ENCODE results near the gene CACNA1B.
"Not testable (repeated sequence)": the region's sequence is repeated elsewhere in the genome, so short reads cannot be mapped to it uniquely, and the experiment has no call there.

The CACNA1B gene

GRCh38 chr9:137866226-137867141 lies 11.1 kb upstream of the CACNA1B start:
- no peak for DNase-seq

- no peak for DNase-seq
Observed at GRCh38 chr9:137870432-137870831, 7.2 kb upstream of the CACNA1B start.

- DNase-seq, result no peak
Observed at GRCh38 chr9:137872296-137872695, 5.3 kb upstream of the CACNA1B start.

GRCh38 chr9:137873408-137873807 lies 4.2 kb upstream of the CACNA1B start:
- DNase-seq, result no peak

GRCh38 chr9:137873858-137874362 lies 3.7 kb upstream of the CACNA1B start:
- no peak for DNase-seq

- DNase-seq, result no peak
Observed at GRCh38 chr9:137875354-137875753, 2.2 kb upstream of the CACNA1B start.

GRCh38 chr9:137875846-137876245 lies 1.7 kb upstream of the CACNA1B start:
- no peak for DNase-seq

- no peak for DNase-seq
Observed at GRCh38 chr9:137876269-137876668, 1.3 kb upstream of the CACNA1B start.

- no peak for DNase-seq
Observed at GRCh38 chr9:137876781-137877386, 698 bp upstream of the CACNA1B start.

GRCh38 chr9:137878146-137878941 lies 762 bp downstream of the CACNA1B start:
- DNase-seq, result peak; percentile 24

- no peak for DNase-seq
Observed at GRCh38 chr9:137879052-137879451, 1.5 kb downstream of the CACNA1B start.

- no peak for DNase-seq
Observed at GRCh38 chr9:137879566-137880150, 2.1 kb downstream of the CACNA1B start.

- no peak for DNase-seq
Observed at GRCh38 chr9:137880160-137880975, 2.8 kb downstream of the CACNA1B start.

GRCh38 chr9:137880976-137881530 lies 3.5 kb downstream of the CACNA1B start:
- DNase-seq, result no peak

- DNase-seq, result no peak
Observed at GRCh38 chr9:137881591-137882505, 4.3 kb downstream of the CACNA1B start.

- no peak for DNase-seq
Observed at GRCh38 chr9:137882506-137882821, 4.9 kb downstream of the CACNA1B start.

GRCh38 chr9:137883977-137884376 lies 6.4 kb downstream of the CACNA1B start:
- DNase-seq, result not testable (repeated sequence)

GRCh38 chr9:137884547-137884946 lies 7.0 kb downstream of the CACNA1B start:
- DNase-seq, result not testable (repeated sequence)

GRCh38 chr9:137885121-137885520 lies 7.5 kb downstream of the CACNA1B start:
- not testable (repeated sequence) for DNase-seq

- DNase-seq, result not testable (repeated sequence)
Observed at GRCh38 chr9:137888621-137889020, 11.0 kb downstream of the CACNA1B start.

GRCh38 chr9:137889966-137890365 lies 12.4 kb downstream of the CACNA1B start:
- not testable (repeated sequence) for DNase-seq
